Gastroesophageal sphincter (tissue), 4 donors: Measurements from ENCODE around the gene MDM4. TPM values are rescaled to one million over a fixed set of nuclear protein-coding genes. Genes with fewer than 3 reads are reported as not detected.
"Not testable (repeated sequence)": the region's sequence is repeated elsewhere in the genome, so short reads cannot be mapped to it uniquely, and the experiment has no call there.

Source experiments
- ATAC-seq: fragments of 150-250 bp; one replicate; pipeline ENCODE4 v1.9.1; 2016; ENCODE audit warnings: mild to moderate bottlenecking, moderate library complexity
- H3K27ac ChIP-seq, 4 donors: fragments of 200-600 bp; sonication (generic) in 3 of 4; 1 replicate in 3 of 4; 2 replicates in 1 of 4; pipeline ENCODE4 v1.5.1; 2016 to 2019
- H3K27me3 ChIP-seq: fragments of 200-600 bp; sonication (generic); one replicate; pipeline ENCODE4 v1.5.1; 2019
- H3K36me3 ChIP-seq, 2 donors: fragments of 200-600 bp; sonication (generic); one replicate each; pipeline ENCODE4 v1.5.1; 2019; ENCODE audit warnings: control low read depth in 1 of 2
- H3K4me1 ChIP-seq, 3 donors: fragments of 200-600 bp; sonication (generic); 1 replicate in 2 of 3; 2 replicates in 1 of 3; pipeline ENCODE4 v1.5.1; 2016 to 2019; ENCODE audit warnings: control low read depth in 2 of 3
- H3K4me3 ChIP-seq, 2 donors: fragments of 200-600 bp; sonication (generic); one replicate each; pipeline ENCODE4 v1.5.1; 2019; ENCODE audit warnings: mild to moderate bottlenecking in 1 of 2, moderate library complexity in 1 of 2
- H3K9me3 ChIP-seq, 3 donors: fragments of 200-600 bp; sonication (generic); one replicate each; pipeline ENCODE4 v1.5.1; 2017 to 2019; ENCODE audit warnings: control low read depth in 2 of 3
- EP300 ChIP-seq: sonication (generic); formaldehyde crosslinking; IDR thresholded peaks from one replicate; pipeline ENCODE4 v1.6.1; 2017; ENCODE audit warnings: antibody characterized with exemption, mild to moderate bottlenecking
- POLR2A ChIP-seq, 2 donors: fragments of 450-650 bp; IDR thresholded peaks; one replicate each; pipeline ENCODE4 v1.6.1; 2017; ENCODE audit warnings: antibody characterized with exemption in 2 of 2, mild to moderate bottlenecking in 2 of 2, moderate library complexity in 1 of 2
- POLR2AphosphoS5 ChIP-seq: sonication (generic); formaldehyde crosslinking; IDR thresholded peaks from one replicate; pipeline ENCODE4 v1.6.1; 2017; ENCODE audit warnings: antibody characterized with exemption
- WGBS, 2 donors: methylation state at CpG; one replicate each; pipeline ENCODE4 v1.1.5; 2018; ENCODE audit warnings: low coverage in 1 of 2; 5-methylcytosine and 5-hydroxymethylcytosine counted together
- total RNA-seq, 4 donors: library from RNA; depleted of rRNA; stranded (reverse); fragments of >200 nt; gene quantifications; one replicate each; pipeline ENCODE4 v1.1.0, GENCODE V29; 2016
- TF ChIP-seq, protein P1 (sequence below), 4 experiments: fragments of 200-600 bp in 2 of 4; fragments of 450-650 bp in 2 of 4; sonication (generic) in 1 of 4; IDR thresholded peaks; one replicate each; pipeline ENCODE4 v1.5.1; 2017 to 2019; ENCODE audit warnings: antibody characterized with exemption in 4 of 4, mild to moderate bottlenecking in 2 of 4, moderate library complexity in 2 of 4

The MDM4 gene
- total RNA-seq, 4 donors from 2014 or later, result 24.3 to 74.1 (median 37.9) TPM

GRCh38 chr1:204566583-204566955 is 50.4 kb downstream of the MDM4 start:
- Histone ChIP-seq H3K36me3 (peaks cover 0 to 57% of the 10 kb centered on the region in 2 donors), H3K27me3 (no peaks in the 10 kb centered on the region), H3K4me3 (no peak overlapping the region), H3K9me3 (no peaks in the 10 kb centered on the region), H3K27ac (no peak overlapping the region), H3K4me1 (peaks cover 0 to 5% (median 0%) of the 10 kb centered on the region in 3 donors)
- TF ChIP-seq, protein P1, sequence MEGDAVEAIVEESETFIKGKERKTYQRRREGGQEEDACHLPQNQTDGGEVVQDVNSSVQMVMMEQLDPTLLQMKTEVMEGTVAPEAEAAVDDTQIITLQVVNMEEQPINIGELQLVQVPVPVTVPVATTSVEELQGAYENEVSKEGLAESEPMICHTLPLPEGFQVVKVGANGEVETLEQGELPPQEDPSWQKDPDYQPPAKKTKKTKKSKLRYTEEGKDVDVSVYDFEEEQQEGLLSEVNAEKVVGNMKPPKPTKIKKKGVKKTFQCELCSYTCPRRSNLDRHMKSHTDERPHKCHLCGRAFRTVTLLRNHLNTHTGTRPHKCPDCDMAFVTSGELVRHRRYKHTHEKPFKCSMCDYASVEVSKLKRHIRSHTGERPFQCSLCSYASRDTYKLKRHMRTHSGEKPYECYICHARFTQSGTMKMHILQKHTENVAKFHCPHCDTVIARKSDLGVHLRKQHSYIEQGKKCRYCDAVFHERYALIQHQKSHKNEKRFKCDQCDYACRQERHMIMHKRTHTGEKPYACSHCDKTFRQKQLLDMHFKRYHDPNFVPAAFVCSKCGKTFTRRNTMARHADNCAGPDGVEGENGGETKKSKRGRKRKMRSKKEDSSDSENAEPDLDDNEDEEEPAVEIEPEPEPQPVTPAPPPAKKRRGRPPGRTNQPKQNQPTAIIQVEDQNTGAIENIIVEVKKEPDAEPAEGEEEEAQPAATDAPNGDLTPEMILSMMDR (IDR thresholded peaks at IDR 0.05), result no peak
- no peak for TF ChIP-seq EP300
- TF ChIP-seq POLR2AphosphoS5, result no peak
- no peak for TF ChIP-seq POLR2A (IDR thresholded peaks at IDR 0.05)
- no peak for ATAC-seq
- WGBS, 2 donors, result 89% methylated on average over 5 of the region's 6 CpGs; no CpG with 5 or more reads in 1 of the 2 donors

DNA sequence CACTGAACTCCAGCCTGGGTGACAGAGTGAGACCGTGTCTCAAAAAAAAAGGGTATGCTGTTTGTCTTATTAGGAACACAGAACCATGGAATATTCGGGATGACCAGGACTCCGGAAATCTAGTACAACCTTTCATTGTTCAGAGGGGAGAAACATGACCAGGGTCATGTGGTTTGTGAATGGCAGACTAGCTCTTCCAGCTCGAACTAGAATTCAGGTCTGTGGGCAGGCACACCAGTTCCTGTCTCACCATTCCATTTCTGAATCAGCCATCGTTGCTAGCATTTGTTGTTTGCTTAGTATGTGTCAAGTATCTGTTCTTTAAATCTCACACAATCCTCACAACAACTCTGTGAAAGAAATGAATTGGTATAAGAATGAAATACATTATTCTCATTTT is 50.9 kb downstream of the MDM4 start:
- ATAC-seq, result no peak
- Histone ChIP-seq H3K27me3 (no peaks in the 10 kb centered on the region), H3K4me3 (no peak overlapping the region), H3K4me1 (peaks cover 0 to 5% (median 0%) of the 10 kb centered on the region in 3 donors), H3K9me3 (no peaks in the 10 kb centered on the region), H3K36me3 (peaks cover 0 to 56% of the 10 kb centered on the region in 2 donors), H3K27ac (no peak overlapping the region)
- TF ChIP-seq EP300 (no peak), POLR2A (IDR thresholded peaks at IDR 0.05) (no peak), POLR2AphosphoS5 (no peak)
- TF ChIP-seq, protein P1 (IDR thresholded peaks at IDR 0.05), result no peak
- WGBS, 2 donors, result 78 to 86% methylated on average over 2 to 5 of the region's 5 CpGs

GRCh38 chr1:204568576-204569315 is 52.5 kb downstream of the MDM4 start:
- TF ChIP-seq POLR2A (IDR thresholded peaks at IDR 0.05), result no peak
- Histone ChIP-seq H3K27me3 (no peaks in the 10 kb centered on the region), H3K36me3 (peaks cover 0 to 49% of the 10 kb centered on the region in 2 donors), H3K9me3 (no peaks in the 10 kb centered on the region), H3K4me3 (no peak overlapping the region), H3K4me1 (peaks cover 0 to 9% (median 0%) of the 10 kb centered on the region in 3 donors), H3K27ac (no peak overlapping the region)
- ATAC-seq, result no peak
- WGBS, 2 donors, result 58 to 82% methylated on average over 3 of the region's 9 CpGs

DNA sequence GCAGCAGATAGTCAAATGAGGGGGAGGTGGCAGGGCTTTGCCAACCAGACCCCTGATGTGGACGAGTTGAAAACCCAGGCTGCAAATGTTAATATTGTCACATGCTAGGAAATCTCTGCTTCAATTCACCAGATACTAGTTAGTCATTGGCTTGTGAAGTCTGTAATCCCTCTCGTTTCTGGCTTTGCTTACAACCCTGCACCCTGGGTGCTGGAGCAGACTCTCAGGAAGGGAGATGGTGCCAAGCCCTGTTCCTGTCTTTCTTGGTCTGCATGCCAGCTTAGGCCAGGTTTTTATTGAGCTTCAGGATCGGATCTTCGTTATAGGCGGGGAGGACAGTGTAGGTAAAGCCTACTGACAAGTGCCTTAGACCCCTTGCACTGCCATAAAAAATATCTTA is 53.3 kb downstream of the MDM4 start:
- H3K36me3 ChIP-seq, result peaks cover 0 to 50% of the 10 kb centered on the region in 2 donors
- H3K27ac ChIP-seq, result no peak overlapping the region
- no peak for ATAC-seq
- no peaks in the 10 kb centered on the region for H3K9me3 ChIP-seq
- 84 to 93% methylated on average over 2 to 5 of the region's 5 CpGs for WGBS, 2 donors
- H3K27me3 ChIP-seq, result no peaks in the 10 kb centered on the region
- no peak overlapping the region for H3K4me3 ChIP-seq
- TF ChIP-seq POLR2A (IDR thresholded peaks at IDR 0.05) (no peak), POLR2AphosphoS5 (no peak), EP300 (no peak)
- TF ChIP-seq, protein P1 (IDR thresholded peaks at IDR 0.05), result no peak
- H3K4me1 ChIP-seq, result peaks cover 0 to 17% (median 4%) of the 10 kb centered on the region in 3 donors

DNA sequence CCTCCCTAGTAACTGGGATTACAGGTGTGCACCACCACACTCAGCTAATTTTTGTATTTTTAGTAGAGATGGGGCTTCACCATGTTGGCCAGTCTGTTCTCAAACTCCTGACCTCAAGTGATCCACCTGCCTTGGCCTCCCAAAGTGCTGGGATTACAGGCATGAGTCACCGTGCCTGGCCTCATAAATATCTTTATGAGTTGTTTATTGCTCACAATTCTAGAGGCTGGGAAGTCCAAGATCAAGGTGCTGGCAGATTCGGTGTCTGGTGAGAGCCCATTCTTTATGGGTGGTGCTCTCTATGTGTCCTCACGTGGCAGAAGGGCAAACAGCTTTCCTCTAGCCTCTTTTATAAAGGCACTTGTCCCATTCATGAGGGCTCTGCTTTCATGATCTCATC is 53.8 kb downstream of the MDM4 start:
- not testable (repeated sequence) for H3K9me3 ChIP-seq, ATAC-seq, H3K4me3 ChIP-seq, H3K27me3 ChIP-seq, H3K27ac ChIP-seq
- H3K36me3 ChIP-seq, result peaks cover 0 to 50% of the 10 kb centered on the region in 2 donors
- H3K4me1 ChIP-seq, result peaks cover 0 to 22% (median 8%) of the 10 kb centered on the region in 3 donors
- 43 to 69% methylated on average over 2 to 3 of the region's 3 CpGs for WGBS, 2 donors

- no peak overlapping the region for H3K4me3 ChIP-seq
- WGBS, 2 donors, result 80 to 100% methylated on average over 1 to 2 of the region's 2 CpGs
- peaks cover 0 to 50% of the 10 kb centered on the region in 2 donors for H3K36me3 ChIP-seq
- H3K27ac ChIP-seq, result no peak overlapping the region
- peaks cover 0 to 23% (median 8%) of the 10 kb centered on the region in 3 donors for H3K4me1 ChIP-seq
- no peaks in the 10 kb centered on the region for H3K9me3 ChIP-seq
- no peak for ATAC-seq
- H3K27me3 ChIP-seq, result no peaks in the 10 kb centered on the region
- no peak for TF ChIP-seq POLR2AphosphoS5
- TF ChIP-seq, protein P1 (IDR thresholded peaks at IDR 0.05), result no peak
- TF ChIP-seq POLR2A (IDR thresholded peaks at IDR 0.05), result no peak
- no peak for TF ChIP-seq EP300
These were observed 54.9 kb downstream of the MDM4 start for GRCh38 chr1:204571128-204571527.
